Measurements from ENCODE around the gene PLAC9.
"Not testable (repeated sequence)": the region's sequence is repeated elsewhere in the genome, so short reads cannot be mapped to it uniquely, and the experiment has no call there.

PLAC9 gene, protein sequence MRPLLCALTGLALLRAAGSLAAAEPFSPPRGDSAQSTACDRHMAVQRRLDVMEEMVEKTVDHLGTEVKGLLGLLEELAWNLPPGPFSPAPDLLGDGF

DNA sequence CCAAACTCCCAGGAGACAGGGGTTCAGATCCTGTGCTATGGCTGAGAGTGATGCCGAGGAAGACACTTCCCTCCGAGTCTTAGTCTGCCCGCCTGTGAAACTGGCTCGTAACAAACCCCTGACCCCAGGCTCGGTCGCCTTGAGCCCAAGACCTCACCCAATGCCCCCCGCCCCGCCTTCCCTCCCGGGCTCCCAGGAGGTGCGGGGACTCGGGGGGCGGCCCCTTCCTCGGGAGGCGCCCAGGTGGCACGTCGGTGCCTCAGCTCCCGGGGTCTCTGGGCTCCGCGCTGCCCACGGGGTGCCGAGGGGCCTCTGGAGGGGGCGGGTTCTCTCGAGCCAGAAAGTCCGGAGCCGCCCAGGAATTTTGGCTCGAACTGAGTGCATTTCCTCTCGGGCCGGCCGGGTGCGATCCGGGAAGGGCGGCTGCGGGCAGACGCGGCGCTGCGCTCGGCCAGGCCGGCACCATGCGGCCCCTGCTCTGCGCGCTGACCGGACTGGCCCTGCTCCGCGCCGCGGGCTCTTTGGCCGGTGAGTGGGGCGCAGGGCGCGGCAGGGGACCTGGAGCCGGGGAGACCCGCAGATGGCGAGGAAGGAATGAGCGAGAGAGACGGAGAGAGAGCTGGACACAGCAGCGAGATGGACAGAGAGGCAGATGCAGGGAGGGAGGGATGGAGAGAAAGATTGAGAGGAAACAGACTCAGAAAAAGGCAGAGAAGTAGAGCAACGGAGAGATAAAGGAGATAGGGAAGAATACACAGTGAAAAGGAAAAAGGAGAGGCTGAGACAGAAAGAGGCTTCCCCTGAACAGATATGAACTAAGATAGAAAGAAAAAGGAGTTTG, at the start of gene PLAC9:
TSS of gene PLAC9 (plus strand) at position 432 of the 841 bp plus-strand sequence. CDS start at position 465, 33 bp downstream.
- DNase-seq: no peak

DNA sequence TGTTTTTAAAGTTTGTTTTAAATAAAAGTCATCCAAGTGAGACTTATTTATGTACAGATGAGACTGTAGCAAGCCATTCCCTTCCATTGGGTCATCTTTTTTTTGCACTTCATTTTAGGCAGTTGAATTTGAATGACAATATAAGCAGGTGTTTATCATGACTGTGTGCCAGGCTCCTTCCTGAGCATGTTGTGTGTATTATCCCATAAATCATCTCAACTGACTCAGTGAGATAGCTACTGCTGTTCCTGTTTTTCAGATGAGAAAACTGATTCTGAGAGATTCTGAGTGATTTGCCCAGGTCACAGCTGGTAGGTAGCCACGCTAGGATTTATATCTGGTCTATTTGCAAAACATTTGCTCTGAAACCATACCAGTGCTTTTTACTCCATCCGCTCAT, 42.4 kb upstream of the PLAC9 start:
- DNase-seq: no peak

DNA sequence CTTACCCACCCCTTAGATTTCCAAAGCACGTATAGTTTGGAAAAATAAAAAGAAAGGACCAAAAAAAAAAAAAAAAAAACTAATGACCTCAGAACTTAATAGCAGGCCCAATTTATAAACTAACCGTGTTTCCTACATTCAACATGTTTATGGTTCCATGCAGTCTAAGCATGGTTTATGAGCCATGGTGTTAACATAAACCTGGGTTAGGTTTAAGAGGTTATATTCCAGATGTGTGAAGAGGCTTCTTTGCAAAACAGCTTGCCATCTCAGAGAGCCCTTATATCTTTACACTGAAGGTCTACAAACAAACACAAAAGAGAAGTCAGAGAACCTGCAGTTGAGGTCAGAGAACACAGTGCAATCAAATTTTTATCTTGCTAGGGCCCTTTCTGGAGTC, 38.3 kb upstream of the PLAC9 start:
- no peak for DNase-seq

DNA sequence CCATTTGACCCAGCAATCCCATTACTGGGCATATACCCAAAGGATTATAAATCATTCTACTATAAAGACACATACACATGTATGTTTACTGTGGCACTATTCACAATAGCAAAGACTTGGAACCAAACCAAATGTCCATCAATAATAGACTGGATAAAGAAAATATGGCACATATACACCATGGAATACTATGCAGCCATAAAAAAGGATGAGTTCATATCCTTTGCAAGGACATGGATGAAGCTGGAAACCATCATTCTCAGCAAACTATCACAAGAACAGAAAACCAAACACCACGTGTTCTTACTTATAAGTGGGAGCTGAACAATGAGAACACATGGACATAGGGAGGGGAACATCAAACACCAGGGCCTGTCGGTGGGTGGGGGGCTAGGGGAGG, 34.3 kb upstream of the PLAC9 start:
- DNase-seq: not testable (repeated sequence)

DNA sequence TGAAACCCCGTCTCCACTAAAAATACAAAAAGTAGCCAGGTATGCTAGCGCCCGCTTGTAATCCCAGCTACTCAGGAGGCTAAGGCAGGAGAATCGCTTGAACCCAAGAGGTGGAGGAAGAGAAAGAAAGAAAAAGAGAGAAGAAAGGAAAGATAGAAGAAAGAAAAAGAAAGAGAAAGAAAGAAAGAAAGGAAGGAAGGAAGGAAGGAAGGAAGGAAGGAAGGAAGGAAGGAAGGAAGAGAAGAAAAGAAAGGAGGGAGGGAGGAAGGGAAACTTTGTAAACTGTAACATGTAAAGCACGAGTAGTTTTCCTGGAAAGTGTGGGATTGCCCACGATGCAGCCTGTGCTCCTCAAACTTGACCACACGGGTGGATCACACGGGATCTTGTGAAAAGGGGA, 33.2 kb upstream of the PLAC9 start:
- DNase-seq: not testable (repeated sequence)

DNA sequence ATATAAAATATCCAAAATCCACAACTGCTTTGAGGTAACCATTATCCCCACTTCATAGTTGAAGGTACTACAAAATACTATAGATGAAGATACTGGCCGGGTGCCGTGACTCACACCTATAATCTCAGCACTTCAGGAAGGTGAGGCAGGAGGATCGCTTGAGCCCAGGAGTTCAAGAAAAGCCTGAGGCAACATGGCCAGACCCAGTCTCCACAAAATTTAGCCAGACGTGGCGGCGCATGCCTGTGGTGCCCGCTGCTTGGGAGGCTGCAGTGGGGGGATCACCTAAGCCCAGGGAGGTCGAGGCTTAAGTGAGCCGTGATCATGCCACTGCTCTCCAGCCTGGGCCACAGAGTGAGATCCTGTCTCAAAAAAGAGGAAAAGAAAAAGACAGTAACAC, 32.4 kb upstream of the PLAC9 start:
- no peak for DNase-seq

DNA sequence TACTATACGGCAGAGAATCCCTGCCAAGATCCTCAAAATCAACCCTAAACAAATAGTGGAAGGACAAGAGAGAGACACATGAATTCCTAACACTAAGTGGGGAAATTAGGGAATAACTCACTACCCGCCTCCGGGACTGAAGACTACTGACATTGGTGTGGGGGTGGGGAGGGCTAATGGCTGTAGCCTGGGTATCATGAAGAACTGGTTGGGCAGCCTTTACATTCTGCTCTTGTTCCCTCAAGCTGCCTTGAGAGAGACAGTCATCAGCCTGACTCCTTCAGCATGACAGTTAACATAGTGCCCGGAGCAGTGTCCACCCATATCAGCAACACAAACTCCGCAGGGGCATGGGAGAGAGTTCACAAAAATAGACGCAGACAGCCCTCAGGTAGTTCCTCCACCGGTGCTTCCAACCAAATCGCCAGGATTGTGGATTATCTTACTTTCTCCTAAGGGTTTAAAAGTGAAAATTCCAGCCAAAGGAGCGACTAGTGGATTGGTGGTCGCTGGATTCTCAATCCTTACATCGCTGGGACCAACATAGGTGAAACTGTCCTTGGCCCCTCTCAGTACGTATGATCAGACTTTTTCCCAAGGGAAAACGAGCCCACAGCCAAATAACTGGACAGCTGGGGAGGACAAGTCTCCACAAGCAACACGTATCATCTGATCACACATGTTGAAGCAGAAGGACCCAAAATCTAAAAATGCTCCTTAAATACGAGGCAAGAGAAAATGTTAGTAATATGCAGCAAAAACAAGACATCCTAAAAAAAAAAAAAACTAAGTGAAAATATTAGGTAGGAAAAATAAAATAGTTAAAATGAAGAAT, 31.5 kb upstream of the PLAC9 start:
- no peak for DNase-seq

DNA sequence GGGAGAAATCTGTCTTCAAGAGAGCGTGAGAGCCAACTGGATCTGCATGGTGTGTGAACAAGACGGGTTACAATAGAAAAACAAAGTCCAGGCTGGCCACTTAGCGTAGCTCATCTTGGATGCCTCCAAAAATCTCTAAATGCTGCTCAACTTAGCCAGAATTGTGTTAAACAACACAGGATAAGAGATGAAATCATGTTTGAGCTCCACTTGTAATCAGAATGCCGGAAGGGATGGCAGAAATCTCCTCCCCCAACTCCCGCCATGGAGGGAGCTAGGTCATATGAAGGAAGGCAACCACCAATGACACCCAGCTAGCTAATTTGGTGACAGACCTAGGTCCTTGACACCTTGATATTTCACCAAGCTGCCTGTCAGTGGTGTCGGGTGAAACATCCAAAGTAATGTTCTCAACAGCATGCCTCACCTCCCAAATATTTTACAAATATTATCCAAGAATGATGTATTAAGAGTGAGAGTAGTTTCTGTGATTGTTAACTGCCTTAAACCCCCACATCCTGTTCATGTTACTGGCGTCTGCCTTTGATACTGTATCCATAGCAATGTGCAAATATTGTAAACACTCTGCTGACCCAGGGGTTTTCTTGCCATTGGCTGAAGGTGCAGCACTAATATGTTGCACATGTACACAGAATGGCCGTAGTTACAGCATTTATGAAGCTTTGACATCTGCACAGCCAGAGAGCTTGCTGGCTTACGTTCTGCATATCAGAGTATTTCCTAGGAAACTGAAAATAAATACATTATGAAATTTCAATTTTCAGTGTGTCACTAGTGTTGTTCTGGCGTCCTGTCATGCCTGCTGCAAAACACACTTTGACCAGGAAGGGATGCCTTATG, 28.2 kb upstream of the PLAC9 start:
- no peak for DNase-seq

DNA sequence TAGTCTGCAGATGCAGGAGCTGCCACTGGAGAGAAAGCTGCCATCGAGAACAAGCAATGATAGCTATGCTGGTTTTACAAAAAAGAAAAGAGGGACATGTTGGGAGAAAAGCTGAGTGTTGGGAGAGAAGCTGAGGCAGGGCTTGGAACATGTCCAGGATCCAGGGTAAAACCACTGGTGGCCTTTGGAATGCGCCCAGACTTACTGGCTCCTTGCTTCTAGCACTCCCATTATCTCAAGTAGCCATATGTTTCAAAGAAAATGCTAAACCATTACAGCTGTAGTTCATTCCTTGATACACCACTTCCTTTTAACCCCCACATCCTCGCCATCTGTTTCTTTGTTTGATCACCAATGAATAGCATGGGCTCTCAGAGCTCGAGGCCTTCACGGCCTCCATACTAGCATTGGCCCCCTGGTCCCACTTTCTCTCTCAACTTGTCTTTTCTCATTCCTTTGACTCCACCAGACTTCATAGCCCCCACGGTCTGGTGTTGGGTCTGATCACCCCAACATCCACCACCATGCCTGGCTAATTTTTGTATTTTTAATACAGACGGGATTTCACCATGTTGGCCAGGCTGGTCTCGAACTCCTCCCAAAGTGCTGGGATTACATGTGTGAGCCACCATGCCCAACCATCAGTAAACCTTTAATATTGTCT, 23.8 kb upstream of the PLAC9 start:
- no peak for DNase-seq

DNA sequence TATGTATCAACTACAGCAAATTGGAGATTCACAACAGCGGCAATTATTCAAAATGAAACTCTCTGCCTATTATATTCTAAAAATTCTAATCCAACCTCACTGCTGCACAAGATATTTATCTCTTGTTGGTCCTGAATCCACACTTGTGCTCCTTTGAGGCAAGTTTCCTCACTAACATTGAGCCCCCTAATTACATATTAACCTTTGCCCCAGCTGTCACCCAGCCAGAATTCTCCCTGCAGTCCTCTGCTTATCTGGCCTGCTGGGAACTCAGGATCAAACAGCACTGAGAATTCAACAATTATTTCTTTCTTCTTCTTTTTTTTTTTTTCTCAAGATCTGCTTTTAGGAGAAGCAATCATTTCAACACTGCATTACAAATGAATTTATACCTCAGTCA, 21.5 kb upstream of the PLAC9 start:
- DNase-seq: no peak

DNA sequence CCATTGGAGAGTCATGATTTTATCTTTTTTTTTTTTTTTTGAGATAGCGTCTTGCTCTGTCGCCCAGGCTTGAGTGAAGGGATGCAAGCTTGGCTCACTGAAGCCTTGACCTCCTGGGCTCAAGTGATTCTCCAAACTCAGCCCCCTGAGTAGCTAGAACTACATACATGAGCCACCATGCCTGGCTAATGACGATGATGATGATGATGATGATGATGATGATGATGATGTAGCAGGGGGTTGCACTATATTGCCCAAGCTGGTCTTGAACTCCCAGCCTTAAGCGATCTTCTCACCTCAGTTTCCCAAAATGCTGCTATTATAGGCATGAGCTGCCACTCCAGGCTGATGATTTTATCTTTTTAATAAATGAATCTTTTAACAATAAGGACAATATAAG, 13.9 kb upstream of the PLAC9 start:
- DNase-seq: no peak

DNA sequence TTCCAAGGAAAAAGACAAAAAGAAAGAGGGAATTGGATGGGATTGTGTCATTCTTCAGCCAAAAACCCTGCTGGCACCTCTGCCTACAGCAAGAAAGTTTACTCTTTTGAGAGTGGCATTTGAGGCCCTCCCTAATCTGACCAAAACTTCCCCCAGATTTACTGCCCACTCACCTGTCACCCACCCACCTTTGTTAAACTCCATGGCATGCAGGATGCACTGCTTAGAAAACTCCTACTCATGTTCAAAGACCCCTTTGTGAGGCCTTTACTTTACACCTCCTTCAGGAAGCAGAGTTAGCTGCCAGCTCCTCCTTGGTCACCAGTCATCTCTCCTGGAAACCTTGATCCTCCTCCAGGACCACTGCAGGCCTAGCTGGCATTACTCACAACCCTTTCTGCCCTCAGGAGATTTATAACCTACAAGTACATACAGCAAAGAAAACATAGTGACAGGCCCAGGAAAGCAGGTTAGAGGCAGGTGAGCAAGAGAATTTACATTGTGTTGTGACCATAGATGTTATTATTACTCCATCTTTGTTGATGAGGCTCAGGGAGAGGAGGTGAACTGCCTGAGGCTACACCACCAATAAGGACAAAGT, 10.3 kb upstream of the PLAC9 start:
- no peak for DNase-seq

DNA sequence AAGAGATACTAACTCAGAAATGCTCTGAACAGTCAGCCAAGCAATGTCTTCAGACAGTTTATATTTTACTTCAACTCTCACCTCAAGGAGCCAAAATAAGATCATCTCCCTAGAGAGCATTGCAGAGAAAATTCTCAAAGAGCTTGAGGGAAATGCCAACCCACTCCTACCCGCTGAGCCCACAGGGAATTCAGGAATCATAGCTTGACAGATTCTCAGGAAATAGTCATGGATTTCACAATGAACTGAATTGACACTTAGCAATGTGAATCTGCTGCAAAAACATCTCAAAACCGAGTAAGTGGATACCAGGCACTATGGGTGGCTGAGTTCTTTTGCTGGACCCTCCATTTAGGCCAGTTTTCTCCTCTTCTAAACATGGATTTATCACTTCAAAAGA, 9.8 kb upstream of the PLAC9 start:
- DNase-seq: no peak

DNA sequence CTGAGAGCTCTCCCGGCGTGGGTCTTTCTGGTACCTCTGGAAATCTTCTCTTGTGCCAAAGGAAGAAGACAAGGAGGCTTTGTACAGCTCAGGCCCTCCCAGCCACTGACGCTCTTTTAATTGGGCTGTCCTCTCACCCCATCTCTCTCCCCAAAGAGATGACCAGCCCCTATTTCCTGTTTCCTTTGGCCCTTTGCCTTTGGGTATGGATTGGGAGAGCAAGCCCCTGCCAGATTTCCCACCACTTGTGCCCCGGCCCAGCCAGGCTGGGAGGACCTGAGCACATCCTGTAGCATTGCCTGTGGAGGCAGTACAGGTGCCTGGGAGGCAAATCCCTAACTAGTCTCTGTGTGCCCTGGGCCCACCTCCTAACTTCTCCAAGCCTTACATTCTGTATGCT, 5.7 kb upstream of the PLAC9 start:
- no peak for DNase-seq

DNA sequence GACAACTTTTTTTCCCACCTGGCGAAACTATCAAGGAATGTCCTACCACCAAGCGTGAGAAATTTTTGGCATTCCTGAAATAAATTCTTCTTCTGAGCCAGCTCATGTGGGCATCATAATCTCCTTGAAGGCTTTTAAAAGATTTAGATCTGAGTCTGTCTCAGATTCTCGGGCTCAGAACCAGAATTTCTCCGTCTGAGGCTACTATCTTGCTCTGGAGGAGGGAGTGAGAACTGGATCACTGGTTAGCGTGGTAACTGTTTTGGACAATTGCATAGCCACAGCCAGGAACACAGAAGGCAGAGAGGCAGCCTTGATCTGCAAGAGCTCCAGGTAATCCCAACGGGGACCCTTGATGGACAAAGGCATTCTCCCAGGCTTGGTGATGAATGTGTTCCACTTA, 1.0 kb upstream of the PLAC9 start:
- DNase-seq: no peak

DNA sequence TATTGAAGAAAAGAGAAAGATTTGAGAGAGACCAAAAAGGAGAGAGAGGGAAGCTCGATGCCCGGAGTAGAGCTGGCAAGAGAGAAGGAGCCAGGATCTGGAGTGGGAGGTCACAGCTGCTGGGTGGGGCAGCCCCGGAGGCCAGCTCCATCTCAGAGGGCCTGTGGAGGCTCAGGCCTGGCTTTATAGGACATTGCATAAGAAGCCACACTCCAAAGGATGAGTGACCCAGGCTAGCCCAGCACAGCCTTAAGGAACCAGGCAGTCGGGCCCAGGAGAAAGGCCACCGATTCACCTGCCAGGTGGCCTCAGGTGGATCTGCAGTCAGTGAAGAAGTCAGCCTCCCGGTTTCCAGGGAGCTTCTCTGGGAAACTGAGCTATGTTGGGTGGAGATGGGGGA, 676 bp downstream of the PLAC9 start:
- no peak for DNase-seq

DNA sequence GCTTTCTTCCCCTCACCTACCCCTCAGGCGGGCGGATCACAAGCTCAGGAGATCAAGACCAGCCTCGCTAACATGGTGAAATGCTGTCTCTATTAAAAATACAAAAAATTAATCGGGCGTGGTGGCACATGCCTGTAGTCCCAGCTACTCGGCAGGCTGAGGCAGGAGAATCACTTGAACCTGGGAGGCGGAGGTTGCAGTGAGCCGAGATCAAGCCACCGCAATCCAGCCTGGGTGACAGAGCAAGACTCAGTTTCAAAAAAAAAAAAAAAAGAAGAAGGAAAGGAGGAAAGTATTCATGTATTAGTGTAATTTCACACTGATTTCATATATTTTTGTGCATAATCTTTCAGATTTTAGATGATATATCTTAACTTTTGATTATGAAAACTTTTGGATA, 1.2 kb downstream of the PLAC9 start:
- DNase-seq: not testable (repeated sequence)

DNA sequence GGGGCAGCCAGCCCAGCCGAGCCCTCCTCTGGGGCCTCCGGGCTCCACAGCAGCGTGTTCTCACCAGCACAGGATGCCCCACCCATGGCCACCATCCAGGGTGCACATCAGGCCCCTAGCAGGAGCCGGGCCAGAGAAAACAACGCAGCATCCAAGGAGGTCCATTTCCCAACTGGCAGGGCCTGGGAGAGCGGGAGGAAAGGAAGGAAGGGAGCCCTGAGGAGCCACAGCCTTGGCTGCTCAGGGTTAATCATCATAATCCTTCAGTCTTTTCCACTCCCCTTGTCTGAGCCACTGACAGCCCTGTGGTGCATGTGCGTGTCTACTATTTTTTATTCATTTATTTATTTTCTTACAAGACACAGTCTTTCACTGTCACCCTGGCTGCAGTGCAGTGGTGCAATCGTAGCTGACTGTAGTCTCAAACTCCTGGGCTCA, 3.6 kb downstream of the PLAC9 start:
- DNase-seq: no peak

DNA sequence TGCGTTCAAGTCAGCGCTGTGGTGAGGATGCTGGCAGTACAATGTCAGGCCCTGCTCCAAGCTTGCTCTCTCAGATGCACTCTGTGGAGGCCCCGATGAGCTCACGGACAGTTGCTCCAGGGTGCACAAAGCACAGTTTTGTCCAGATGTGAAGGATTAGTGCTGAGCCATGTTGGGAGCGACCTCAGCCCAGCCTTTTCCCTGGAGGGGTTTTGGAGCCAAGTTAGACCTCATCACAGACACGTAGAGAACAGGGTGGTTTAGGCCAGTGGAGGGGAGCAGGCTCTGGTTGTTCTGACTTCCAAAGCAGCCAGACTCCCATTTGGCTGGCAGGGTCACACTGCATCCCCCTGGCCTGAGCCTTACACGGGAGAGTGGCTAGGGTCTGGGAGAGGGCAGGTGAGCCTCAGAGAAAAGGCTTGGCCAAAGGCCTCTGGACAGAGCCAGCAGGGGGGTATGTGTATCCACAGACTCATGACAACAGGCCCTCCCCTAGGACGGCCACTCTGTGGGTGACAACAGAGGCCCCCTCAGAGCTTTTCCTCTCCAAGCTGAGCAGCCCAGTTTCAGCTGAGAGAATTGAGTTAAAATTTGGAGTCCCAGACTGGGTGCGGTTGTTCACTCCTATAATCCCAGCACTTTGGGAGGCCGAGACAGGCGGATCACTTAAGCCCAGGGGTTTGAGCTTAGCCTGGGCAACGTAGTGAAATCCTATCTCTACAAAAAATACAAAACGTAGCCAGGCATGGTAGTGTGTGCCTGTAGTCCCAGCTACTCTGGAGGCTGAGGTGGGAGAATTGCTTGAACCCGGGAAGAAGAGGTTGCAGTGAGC, 4.7 kb downstream of the PLAC9 start:
- DNase-seq: no peak

DNA sequence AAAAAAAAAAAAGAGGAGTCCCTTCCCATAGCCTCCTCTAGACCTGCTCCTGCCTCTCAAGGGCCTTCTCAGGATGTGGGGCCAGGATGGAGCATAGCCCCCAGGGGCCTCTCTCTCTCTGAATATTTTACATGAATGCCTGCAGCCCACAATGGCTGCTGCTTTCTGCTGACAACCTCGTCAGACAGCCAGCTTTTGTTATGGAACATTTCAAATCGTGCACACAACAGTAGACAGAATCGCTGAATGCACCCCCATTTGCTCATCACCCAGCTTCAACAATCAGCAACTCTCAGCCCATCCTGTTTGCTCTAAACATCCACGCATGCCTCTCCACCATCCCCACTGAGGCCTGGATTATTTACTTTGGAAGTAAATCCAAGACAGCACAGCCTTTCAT, 5.4 kb downstream of the PLAC9 start:
- DNase-seq: no peak

DNA sequence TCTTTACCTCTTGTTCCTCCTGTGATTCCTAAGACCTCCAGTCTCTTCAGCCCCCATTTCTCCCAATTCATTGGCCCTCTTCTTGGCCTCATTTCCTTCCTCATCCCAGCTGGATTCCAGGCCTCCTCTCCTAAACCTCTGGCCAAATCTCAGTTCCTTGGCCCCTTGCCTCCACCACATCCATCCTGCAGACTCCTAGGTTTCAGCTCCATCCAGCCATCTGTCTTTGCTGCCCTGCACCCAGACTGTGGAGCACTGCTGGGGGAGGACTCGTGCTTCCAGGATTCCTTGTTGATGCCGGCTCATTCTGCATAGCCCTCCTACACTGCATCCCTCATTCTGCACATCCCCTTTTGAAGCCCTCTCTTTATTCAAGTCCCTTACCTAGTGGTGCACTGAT, 6.7 kb downstream of the PLAC9 start:
- no peak for DNase-seq

Data from midbrain (tissue), 1 donor.